Tongue (tissue), 2 donors: ENCODE results near the gene MASP2. TPM values are rescaled to one million over a fixed set of nuclear protein-coding genes. Genes with fewer than 3 reads are reported as not detected.
A peak's percentile ranks its signal among the peaks of the same experiment; 100 is the strongest.

Source experiments
- DNase-seq: peaks from one replicate; pipeline ENCODE4 v3.0.0-alpha.2; 2015
- total RNA-seq: library from RNA; depleted of rRNA; stranded (reverse); fragments of >200 nt; gene quantifications from one replicate; pipeline ENCODE4 v1.2.3, GENCODE V29; 2014

Gene MASP2
- total RNA-seq, 1 donor from 2014 or later = not detected

DNA sequence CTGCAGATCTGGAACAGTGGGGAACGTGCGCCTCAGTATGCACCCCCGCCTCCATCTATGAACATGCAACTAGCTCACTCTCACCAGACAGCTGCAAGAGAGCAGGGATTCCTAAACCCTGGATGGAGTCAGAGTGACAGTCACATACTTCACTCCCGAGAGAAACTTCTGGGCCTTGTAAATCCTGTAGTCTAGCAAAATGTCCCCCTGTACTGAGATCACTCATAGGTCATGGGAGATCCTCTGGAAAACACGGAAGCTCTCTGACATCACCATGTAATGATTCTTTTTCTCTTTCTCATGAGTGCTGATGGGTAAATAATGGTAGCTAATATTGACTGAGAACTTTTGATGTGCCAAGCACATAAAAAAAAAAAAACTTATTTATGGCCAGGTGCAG, 57.9 kb downstream of the MASP2 start:
- no peak for DNase-seq

DNA sequence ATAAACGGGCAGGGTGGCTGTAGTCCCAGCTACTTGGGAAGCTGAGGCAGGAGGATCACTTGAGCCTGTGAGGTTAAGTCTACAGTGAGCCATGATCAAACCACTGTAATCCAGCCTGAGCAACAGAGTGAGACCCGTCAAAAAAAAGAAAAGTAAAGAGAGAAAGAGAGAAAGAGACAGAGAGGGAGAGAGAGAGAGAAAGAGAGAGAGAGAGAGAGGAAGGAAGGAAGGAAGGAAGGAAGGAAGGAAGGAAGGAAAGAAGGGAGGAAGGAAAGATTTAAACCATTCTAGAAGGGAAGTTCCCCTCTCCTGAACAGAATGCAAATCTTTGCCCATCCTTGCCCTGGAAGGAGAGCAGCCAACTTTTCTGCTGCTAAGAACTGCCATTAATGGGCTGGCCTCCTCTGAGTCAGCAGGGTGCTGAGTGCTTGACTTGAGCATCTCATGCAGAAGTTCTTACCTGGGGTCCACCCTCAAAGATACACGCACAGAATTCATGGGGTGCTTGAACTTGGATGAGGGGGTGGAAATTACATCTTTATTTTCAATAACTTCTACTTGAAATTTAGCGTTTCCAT, 59.1 kb downstream of the MASP2 start:
- DNase-seq = no peak

DNA sequence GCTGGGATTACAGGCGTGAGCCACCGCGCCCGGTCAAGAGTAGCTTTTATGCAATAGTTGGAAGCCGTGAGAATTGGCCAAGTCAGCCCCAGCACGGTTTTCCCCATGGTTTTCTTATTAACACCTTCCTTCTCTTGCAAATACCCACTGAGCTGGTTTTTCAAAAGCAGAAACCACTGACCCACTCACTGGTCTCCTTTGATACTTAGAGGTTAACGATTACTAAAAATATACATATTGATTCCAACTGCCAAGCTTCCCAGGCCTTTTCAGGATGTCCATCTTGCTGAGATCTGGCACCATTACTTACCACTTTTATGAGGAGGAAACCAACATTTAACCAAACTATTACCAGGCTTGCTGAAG, 60.5 kb downstream of the MASP2 start:
- no peak for DNase-seq

DNA sequence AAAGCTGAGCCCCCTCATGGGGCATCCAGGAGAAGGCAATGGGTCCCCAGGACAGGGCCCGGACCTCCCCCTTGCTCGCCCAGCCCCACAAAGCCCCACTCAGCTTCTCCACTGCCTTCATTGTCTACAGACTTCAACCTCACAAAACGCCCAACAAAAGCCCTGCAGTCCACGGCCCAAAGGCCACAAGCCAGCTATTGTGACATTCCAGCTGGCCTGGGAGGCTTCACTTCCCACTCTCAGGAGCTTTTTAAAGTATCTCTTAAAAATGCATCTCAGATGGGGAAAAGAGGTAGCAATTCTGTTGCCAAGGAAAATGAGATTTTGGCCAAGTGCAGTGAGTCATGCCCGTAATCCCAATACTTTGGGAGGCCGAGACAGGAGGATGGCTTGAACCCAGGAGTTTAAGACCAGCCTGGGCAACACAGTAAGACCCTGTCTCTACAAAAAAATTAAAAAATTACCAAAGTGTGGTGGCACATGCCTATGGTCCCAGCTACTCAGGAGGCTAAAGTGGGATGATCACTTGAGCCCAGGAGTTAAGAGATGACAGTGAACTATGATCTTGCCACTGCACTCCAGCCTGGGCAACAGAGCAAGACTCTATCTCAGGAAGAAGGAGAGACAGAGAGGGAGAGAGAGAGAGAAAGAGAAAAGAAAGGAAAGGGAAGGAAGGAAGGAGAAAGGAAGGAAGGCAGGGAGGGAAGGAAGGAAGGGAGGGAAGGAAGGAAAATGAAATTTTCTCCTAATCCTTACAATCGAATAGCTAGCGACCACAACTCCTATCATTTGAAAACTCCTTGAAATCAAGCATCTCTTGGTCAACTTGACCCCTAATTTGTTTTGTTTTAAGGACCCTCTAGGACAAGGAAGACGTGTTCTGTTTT, 66.0 kb downstream of the MASP2 start:
- no peak for DNase-seq

DNA sequence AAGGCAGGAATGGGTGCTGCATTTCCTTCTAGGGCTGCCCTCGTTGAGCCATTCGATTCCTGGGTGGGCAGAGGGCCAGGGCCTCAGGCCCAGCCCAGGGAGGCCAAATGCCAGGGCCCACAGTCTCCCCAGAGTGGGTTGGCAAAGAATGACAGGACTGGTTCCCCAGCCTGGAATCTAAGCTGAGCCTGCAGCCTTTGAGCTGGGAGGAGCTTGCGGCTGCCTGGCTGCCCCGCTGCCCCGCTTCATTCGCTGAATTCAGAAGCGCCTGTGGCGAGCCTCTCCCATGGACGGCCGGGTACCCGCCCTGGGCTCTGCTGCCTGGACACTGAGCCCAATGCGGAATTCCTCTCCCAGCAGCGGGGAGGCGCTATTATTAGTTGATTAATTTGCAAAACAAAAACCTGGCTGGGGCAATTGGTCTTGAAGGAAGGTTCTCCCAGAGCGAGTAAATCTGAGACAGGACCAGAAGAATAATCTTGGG, 66.9 kb downstream of the MASP2 start:
- peak; percentile 83 for DNase-seq

DNA sequence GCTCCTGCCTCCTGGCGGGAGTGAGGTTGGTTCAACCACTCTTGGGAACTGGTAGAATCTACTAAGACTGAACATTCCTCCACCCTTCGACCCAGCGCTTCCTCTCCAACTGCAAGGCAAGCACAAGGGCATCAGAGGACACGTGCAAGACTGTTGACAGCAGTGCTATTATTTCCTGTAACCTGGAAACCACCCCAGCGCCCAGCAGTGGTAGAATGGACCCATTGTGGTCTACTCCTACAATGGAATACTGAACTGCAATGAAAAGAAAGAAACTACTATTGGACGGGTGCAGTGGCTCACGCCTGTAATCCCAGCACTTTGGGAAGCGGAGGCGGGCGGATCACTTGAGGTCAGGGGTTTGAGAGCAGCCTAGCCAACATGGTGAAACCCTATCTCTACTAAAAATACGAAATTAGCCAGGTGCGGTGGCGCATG, 67.5 kb downstream of the MASP2 start:
- DNase-seq = peak; percentile 57

DNA sequence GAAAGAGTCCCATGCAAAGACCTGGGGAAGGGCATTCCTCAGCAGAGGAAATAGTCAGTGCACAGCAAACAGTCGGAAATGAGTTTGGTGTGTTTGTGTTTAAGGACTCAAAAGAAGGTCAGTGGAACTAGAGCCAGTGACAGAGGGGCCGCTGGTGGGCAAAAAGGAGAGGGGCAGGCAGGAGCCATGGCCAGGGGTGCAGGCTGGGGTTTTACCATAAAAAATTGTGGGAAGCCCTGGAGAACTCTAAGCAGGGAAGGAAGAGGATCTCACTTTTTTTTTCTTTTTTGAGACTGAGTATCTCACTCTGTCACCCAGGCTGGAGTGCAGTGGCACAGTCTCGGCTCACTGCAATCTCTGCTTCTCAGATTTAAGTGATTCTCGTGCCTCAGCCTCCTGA, 68.3 kb downstream of the MASP2 start:
- DNase-seq = no peak

Other genes starting within 250 kb of the MASP2 start
- gene TARDBP, start 34.6 kb downstream of the MASP2 start, total RNA-seq = 218 TPM
- gene SRM, start 12.8 kb upstream of the MASP2 start, total RNA-seq = 25.7 TPM
- gene EXOSC10, start 52.6 kb upstream of the MASP2 start, total RNA-seq = 39.7 TPM
- gene ANGPTL7, start 142.1 kb upstream of the MASP2 start, total RNA-seq = 12.0 TPM
- 44.5 TPM for gene MTOR, start 215.3 kb upstream of the MASP2 start, total RNA-seq
- gene UBIAD1, start 226.0 kb upstream of the MASP2 start, total RNA-seq = 11.6 TPM